Hematopoietic multipotent progenitor cell treated with erythropoietin and hydrocortisone succinate and interleukin-3 and kit ligand, for 6 days (in vitro differentiated cells): ENCODE measurements around the gene MTFR1L.

Experiments
- DNase-seq: peaks from one replicate; pipeline ENCODE4 v3.0.0-alpha.2; 2015

The MTFR1L gene

GRCh38 chr1:25808481-25809244, 11.1 kb upstream of the MTFR1L start:
- no peak for DNase-seq

GRCh38 chr1:25809283-25809926, 10.3 kb upstream of the MTFR1L start:
- DNase-seq = peak; percentile 36

- DNase-seq = no peak
These were observed 9.8 kb upstream of the MTFR1L start for GRCh38 chr1:25809929-25810328.

- peak; percentile 79 for DNase-seq
These were observed 9.1 kb upstream of the MTFR1L start for GRCh38 chr1:25810341-25811299.

GRCh38 chr1:25811384-25812082, 8.2 kb upstream of the MTFR1L start:
- no peak for DNase-seq

GRCh38 chr1:25813071-25813733, 6.6 kb upstream of the MTFR1L start:
- DNase-seq = no peak

GRCh38 chr1:25813734-25814471, 5.9 kb upstream of the MTFR1L start:
- DNase-seq = no peak

- no peak for DNase-seq
These were observed 5.1 kb upstream of the MTFR1L start for GRCh38 chr1:25814549-25815087.

- no peak for DNase-seq
These were observed 4.3 kb upstream of the MTFR1L start for GRCh38 chr1:25815208-25816111.

- no peak for DNase-seq
These were observed 3.5 kb upstream of the MTFR1L start for GRCh38 chr1:25816112-25816718.

- DNase-seq = no peak
These were observed 1.8 kb upstream of the MTFR1L start for GRCh38 chr1:25817840-25818501.

- DNase-seq = no peak
These were observed 1.2 kb upstream of the MTFR1L start for GRCh38 chr1:25818569-25818968.

GRCh38 chr1:25820247-25821111, 725 bp downstream of the MTFR1L start:
- peak; percentile 89 for DNase-seq

GRCh38 chr1:25821112-25821476, 1.3 kb downstream of the MTFR1L start:
- DNase-seq = peak; percentile 38

GRCh38 chr1:25821630-25822091, 1.9 kb downstream of the MTFR1L start:
- DNase-seq = peak; percentile 32

GRCh38 chr1:25825605-25826004, 5.9 kb downstream of the MTFR1L start:
- DNase-seq = peak; percentile 21

- DNase-seq = no peak
These were observed 6.8 kb downstream of the MTFR1L start for GRCh38 chr1:25826571-25826970.

- no peak for DNase-seq
These were observed 8.7 kb downstream of the MTFR1L start for GRCh38 chr1:25828491-25828890.
